ENCODE results near the gene SLC4A4. TPM values are rescaled to one million over a fixed set of nuclear protein-coding genes. Genes with fewer than 3 reads are reported as not detected.

Gene SLC4A4
- total RNA-seq, 1 donor from 2014 or later = 5.0 TPM

- TF ChIP-seq CTCF (IDR thresholded peaks at IDR 0.05; ENCODE audit: unreplicated experiment) = no peak
- peaks cover 2% of the 10 kb centered on the region for H3K27me3 Mint-ChIP-seq (ENCODE audit: unreplicated experiment)
- H3K9me3 Mint-ChIP-seq (ENCODE audit: unreplicated experiment) = no peaks in the 10 kb centered on the region
- H3K4me1 Mint-ChIP-seq (ENCODE audit: unreplicated experiment) = no peaks in the 10 kb centered on the region
- no peak overlapping the region for H3K27ac Mint-ChIP-seq (ENCODE audit: unreplicated experiment)
- no peaks in the 10 kb centered on the region for H3K36me3 Mint-ChIP-seq (ENCODE audit: low read depth, unreplicated experiment)
- no peak overlapping the region for H3K4me3 Mint-ChIP-seq (ENCODE audit: unreplicated experiment)
- DNase-seq (ENCODE audit: low spot score) = no peak
Measured at GRCh38 chr4:71532407-71532806, 193.6 kb downstream of the SLC4A4 start.

GRCh38 chr4:71533121-71533520 lies 194.3 kb downstream of the SLC4A4 start:
- Mint-ChIP-seq H3K27me3 (ENCODE audit: unreplicated experiment) (peaks cover 2% of the 10 kb centered on the region), H3K4me3 (ENCODE audit: unreplicated experiment) (no peak overlapping the region), H3K27ac (ENCODE audit: unreplicated experiment) (no peak overlapping the region), H3K36me3 (ENCODE audit: low read depth, unreplicated experiment) (no peaks in the 10 kb centered on the region), H3K9me3 (ENCODE audit: unreplicated experiment) (no peaks in the 10 kb centered on the region), H3K4me1 (ENCODE audit: unreplicated experiment) (no peaks in the 10 kb centered on the region)
- no peak for TF ChIP-seq CTCF (IDR thresholded peaks at IDR 0.05; ENCODE audit: unreplicated experiment)
- no peak for DNase-seq (ENCODE audit: low spot score)

GRCh38 chr4:71537551-71538065 lies 198.8 kb downstream of the SLC4A4 start:
- Mint-ChIP-seq H3K4me3 (ENCODE audit: unreplicated experiment) (no peak overlapping the region), H3K9me3 (ENCODE audit: unreplicated experiment) (no peaks in the 10 kb centered on the region), H3K36me3 (ENCODE audit: low read depth, unreplicated experiment) (no peaks in the 10 kb centered on the region), H3K27ac (ENCODE audit: unreplicated experiment) (no peak overlapping the region), H3K4me1 (ENCODE audit: unreplicated experiment) (no peaks in the 10 kb centered on the region), H3K27me3 (ENCODE audit: unreplicated experiment) (no peaks in the 10 kb centered on the region)
- TF ChIP-seq CTCF (IDR thresholded peaks at IDR 0.05; ENCODE audit: unreplicated experiment) = no peak
- no peak for DNase-seq (ENCODE audit: low spot score)

GRCh38 chr4:71538528-71538927 lies 199.7 kb downstream of the SLC4A4 start:
- H3K36me3 Mint-ChIP-seq (ENCODE audit: low read depth, unreplicated experiment) = no peaks in the 10 kb centered on the region
- H3K4me1 Mint-ChIP-seq (ENCODE audit: unreplicated experiment) = no peaks in the 10 kb centered on the region
- no peak overlapping the region for H3K27ac Mint-ChIP-seq (ENCODE audit: unreplicated experiment)
- no peaks in the 10 kb centered on the region for H3K9me3 Mint-ChIP-seq (ENCODE audit: unreplicated experiment)
- H3K4me3 Mint-ChIP-seq (ENCODE audit: unreplicated experiment) = no peak overlapping the region
- H3K27me3 Mint-ChIP-seq (ENCODE audit: unreplicated experiment) = no peaks in the 10 kb centered on the region
- no peak for DNase-seq (ENCODE audit: low spot score)
- no peak for TF ChIP-seq CTCF (IDR thresholded peaks at IDR 0.05; ENCODE audit: unreplicated experiment)

- H3K36me3 Mint-ChIP-seq (ENCODE audit: low read depth, unreplicated experiment) = no peaks in the 10 kb centered on the region
- H3K4me3 Mint-ChIP-seq (ENCODE audit: unreplicated experiment) = no peak overlapping the region
- no peak for DNase-seq (ENCODE audit: low spot score)
- no peak for TF ChIP-seq CTCF (IDR thresholded peaks at IDR 0.05; ENCODE audit: unreplicated experiment)
- H3K27me3 Mint-ChIP-seq (ENCODE audit: unreplicated experiment) = no peaks in the 10 kb centered on the region
- H3K9me3 Mint-ChIP-seq (ENCODE audit: unreplicated experiment) = no peaks in the 10 kb centered on the region
- H3K27ac Mint-ChIP-seq (ENCODE audit: unreplicated experiment) = no peak overlapping the region
- no peaks in the 10 kb centered on the region for H3K4me1 Mint-ChIP-seq (ENCODE audit: unreplicated experiment)
Measured at GRCh38 chr4:71540749-71541269, 202.0 kb downstream of the SLC4A4 start.
